HCT116 (cell line): ENCODE measurements around the gene SERPINB12. TPM values are rescaled to one million over a fixed set of nuclear protein-coding genes. Genes with fewer than 3 reads are reported as not detected.

Experiments
- ATAC-seq: fragments of 200-7000 bp; cut with Tn5 transposase; 2 replicates; pipeline ENCODE4 v1.9.1; 2020; ENCODE audit warnings: mild to moderate bottlenecking, moderate library complexity
- BruUV-seq: library from RNA; stranded (reverse); fragments of 400-500 nt; replicated peaks from 2 replicates; lab custom pipeline; 2021; lab: Mats Ljungman, UMichigan
- CTCF ChIA-PET: fragments of 300-600 bp; sonication (Branson Sonifier 250); formaldehyde crosslinking; loops from one replicate; lab custom pipeline; 2021; ENCODE audit warnings: antibody characterized with exemption; lab: Charles Lee
- POLR2A ChIA-PET: fragments of 300-600, 350-600 bp; sonication (Branson Sonifier 250); formaldehyde crosslinking; loops from one replicate; lab custom pipeline; 2021; ENCODE audit warnings: antibody characterized with exemption; lab: Charles Lee
- RAD21 ChIA-PET, 2 experiments: fragments of 300-600 bp; sonication (Branson Sonifier 250); formaldehyde crosslinking; loops; one replicate each; lab custom pipeline; 2023; ENCODE audit warnings: low total read pairs in 2 of 2; ENCODE audit not compliant: uncharacterized antibody in 2 of 2, unreplicated experiment in 2 of 2, low non-redundant PET in 1 of 2; lab: Charles Lee
- DNase-seq: peaks from one replicate; pipeline ENCODE4 v3.0.0-alpha.2; 2010; ENCODE audit warnings: low read depth, low spot score
- H2AFZ ChIP-seq: fragments of 200-600 bp; shearing (Covaris generic), sonication (generic); 2 replicates; pipeline ENCODE4 v1.6.1; 2017; ENCODE audit warnings: low read depth, mixed run types, mixed read lengths, antibody characterized with exemption, low read length; ENCODE audit not compliant: poor library complexity, severe bottlenecking
- H3K27ac ChIP-seq: 2 replicates; pipeline ENCODE4 v1.5.1; 2012; ENCODE audit warnings: low read depth, low read length
- H3K27me3 ChIP-seq: fragments of 200-600 bp; sonication (generic); 2 replicates; pipeline ENCODE4 v1.6.1; 2016; ENCODE audit warnings: mixed run types, low read length, mixed read lengths; ENCODE audit not compliant: insufficient read depth
- H3K36me3 ChIP-seq, 2 experiments: fragments of 200-500 bp in 1 of 2; fragments of 200-600 bp in 1 of 2; sonication (Bioruptor generic) in 1 of 2; sonication (generic) in 1 of 2; 2 replicates each; pipeline versions ENCODE4 v1.5.1 to v1.6.1; 2014 to 2016; ENCODE audit warnings: low read length in 2 of 2, inconsistent platforms in 1 of 2, mixed read lengths in 1 of 2, mixed run types in 1 of 2; ENCODE audit not compliant: insufficient read depth in 2 of 2, control insufficient read depth in 1 of 2
- H3K4me1 ChIP-seq, 2 experiments: fragments of 200-600 bp in 1 of 2; sonication (generic) in 1 of 2; 2 replicates each; pipeline versions ENCODE4 v1.5.1 to v1.6.1; 2012 to 2017; ENCODE audit warnings: low read length in 2 of 2, inconsistent platforms in 1 of 2, mild to moderate bottlenecking in 1 of 2, mixed read lengths in 1 of 2, mixed run types in 1 of 2, moderate library complexity in 1 of 2; ENCODE audit not compliant: insufficient read depth in 2 of 2, control insufficient read depth in 1 of 2
- H3K4me2 ChIP-seq: fragments of 200-600 bp; sonication (generic); 2 replicates; pipeline ENCODE4 v1.6.1; 2017; ENCODE audit warnings: mixed run types, low read length, mixed read lengths
- H3K4me3 ChIP-seq, 2 experiments: fragments of 200-600 bp in 1 of 2; sonication (generic) in 1 of 2; replicated peaks in 1 of 2; 2 replicates each; pipeline ENCODE4 v1.5.1; 2011 to 2016; ENCODE audit warnings: low read length in 2 of 2, control low read depth in 1 of 2, low read depth in 1 of 2, mild to moderate bottlenecking in 1 of 2, mixed read lengths in 1 of 2, mixed run types in 1 of 2
- H3K79me2 ChIP-seq: fragments of 200-600 bp; sonication (generic); 2 replicates; pipeline ENCODE4 v1.6.1; 2017; ENCODE audit warnings: mild to moderate bottlenecking, mixed run types, low read length, moderate library complexity, mixed read lengths; ENCODE audit not compliant: insufficient read depth
- H3K9ac ChIP-seq: fragments of 200-600 bp; sonication (generic); 2 replicates; pipeline ENCODE4 v1.6.1; 2016; ENCODE audit warnings: low read length, mixed read lengths
- H3K9me2 ChIP-seq: fragments of 200-600 bp; sonication (generic), shearing (Covaris generic); 2 replicates; pipeline ENCODE4 v1.6.1; 2017; ENCODE audit warnings: mixed run types, mild to moderate bottlenecking, moderate library complexity; ENCODE audit not compliant: insufficient read depth
- H3K9me3 ChIP-seq, 2 experiments: fragments of 200-500 bp in 1 of 2; fragments of 200-600 bp in 1 of 2; sonication (Bioruptor generic) in 1 of 2; sonication (generic) in 1 of 2; 2 replicates each; pipeline ENCODE4 v1.6.1; 2014 to 2017; ENCODE audit warnings: low read length in 2 of 2, mixed read lengths in 2 of 2, inconsistent platforms in 1 of 2, low read depth in 1 of 2, mild to moderate bottlenecking in 1 of 2, mixed run types in 1 of 2, moderate library complexity in 1 of 2; ENCODE audit not compliant: control insufficient read depth in 1 of 2, insufficient read depth in 1 of 2
- H4K20me1 ChIP-seq: fragments of 200-600 bp; sonication (generic), shearing (Covaris generic); 2 replicates; pipeline ENCODE4 v1.6.1; 2017; ENCODE audit warnings: mixed run types, mild to moderate bottlenecking, moderate library complexity; ENCODE audit not compliant: insufficient read depth
- ATF3 ChIP-seq: IDR thresholded peaks from 2 replicates; pipeline ENCODE4 v1.6.1; 2012
- CBX3 ChIP-seq: IDR thresholded peaks from 2 replicates; pipeline ENCODE4 v1.6.1; 2012; ENCODE audit warnings: low read depth
- CTCF ChIP-seq, 3 experiments: fragments of 200-600 bp in 1 of 3; sonication (generic) in 1 of 3; IDR thresholded peaks in 2 of 3; conservative IDR thresholded peaks in 1 of 3; 2 replicates each; pipeline ENCODE4 v1.5.1; 2012 to 2017; ENCODE audit warnings: low read depth in 2 of 3, low read length in 2 of 3, antibody characterized with exemption in 1 of 3, borderline replicate concordance in 1 of 3, control low read depth in 1 of 3, mild to moderate bottlenecking in 1 of 3, mixed read lengths in 1 of 3, mixed run types in 1 of 3, moderate library complexity in 1 of 3; ENCODE audit not compliant: insufficient read depth in 1 of 3
- EZH2phosphoT487 ChIP-seq: fragments of 200-600 bp; IDR thresholded peaks from 2 replicates; pipeline ENCODE4 v1.6.1; 2018; ENCODE audit warnings: antibody characterized with exemption, borderline replicate concordance
- FOSL1 ChIP-seq: IDR thresholded peaks from 2 replicates; pipeline ENCODE4 v1.6.1; 2012; ENCODE audit warnings: low read depth
- RAD21 ChIP-seq: IDR thresholded peaks from 2 replicates; pipeline ENCODE4 v1.6.1; 2012; ENCODE audit warnings: low read depth, mild to moderate bottlenecking
- ZFX ChIP-seq: fragments of 450-650 bp; IDR thresholded peaks from 2 replicates; pipeline ENCODE4 v1.6.1; 2017
- intact Hi-C: fragments of 100-400 bp; cut with micrococcal nuclease; formaldehyde crosslinking; loops from 2 replicates; pipeline ENCODE4 v1.10.0; 2022
- total RNA-seq: library from RNA; stranded (reverse); gene quantifications from one replicate; pipeline ENCODE4 v1.2.1, GENCODE V29; 2021; ENCODE audit not compliant: unreplicated experiment

Gene SERPINB12
- total RNA-seq, 1 experiment from 2014 or later: not detected

GRCh38 chr18:63606526-63606925, 64.4 kb downstream of the SERPINB12 start:
- Histone ChIP-seq H3K79me2 (no peaks in the 10 kb centered on the region), H4K20me1 (no peaks in the 10 kb centered on the region), H2AFZ (no peak overlapping the region), H3K9ac (no peak overlapping the region), H3K4me3 (no peak overlapping the region), H3K9me3 (no peaks in the 10 kb centered on the region), H3K9me2 (no peaks in the 10 kb centered on the region), H3K4me2 (no peak overlapping the region), H3K27ac (no peak overlapping the region), H3K27me3 (no peaks in the 10 kb centered on the region), H3K4me1 (peaks cover 5 to 25% of the 10 kb centered on the region in 2 experiments; a peak in 3 of 4 replicates), H3K36me3 (no peaks in the 10 kb centered on the region)
- DNase-seq (no peak), ATAC-seq (no peak)
- intact Hi-C loops: no loop called here
- no peak for TF ChIP-seq EZH2phosphoT487
- no peak for TF ChIP-seq CTCF (IDR thresholded peaks at IDR 0.05 in 2 of 3, conservative IDR thresholded peaks at IDR 0.05 in 1 of 3; ENCODE audit: borderline replicate concordance in 1 of 3, insufficient read depth in 1 of 3, low read depth in 2 of 3, low read length in 2 of 3)
- no peak for TF ChIP-seq CBX3
- no peak for TF ChIP-seq FOSL1
- BruUV-seq: no TSS peak
- POLR2A ChIA-PET: no interaction called here
- CTCF ChIA-PET: no interaction called here
- RAD21 ChIA-PET: interaction anchor here in 1 of 2 experiments (1.2 kb wide), 1 partner anchor 330 kb away, joined by 3 read pairs; no protein-coding TSS in a partner anchor

- Histone ChIP-seq H3K9me2 (no peaks in the 10 kb centered on the region), H4K20me1 (no peaks in the 10 kb centered on the region), H3K27ac (no peak overlapping the region), H3K4me1 (no peaks in the 10 kb centered on the region), H3K79me2 (no peaks in the 10 kb centered on the region), H3K4me3 (no peak overlapping the region), H3K9ac (no peak overlapping the region), H3K9me3 (no peaks in the 10 kb centered on the region), H2AFZ (no peak overlapping the region), H3K36me3 (no peaks in the 10 kb centered on the region), H3K27me3 (no peaks in the 10 kb centered on the region), H3K4me2 (no peak overlapping the region)
- RAD21 ChIA-PET: no interaction called here
- POLR2A ChIA-PET: no interaction called here
- ATAC-seq (0 out of 2 replicates have a peak, but pooled peaks have one; percentile 52), DNase-seq (no peak)
- CTCF ChIA-PET: no interaction called here
- intact Hi-C loops: no loop called here
- TF ChIP-seq RAD21 (no peak), ZFX (no peak), ATF3 (no peak), FOSL1 (no peak)
- BruUV-seq: no TSS peak
Observed at GRCh38 chr18:63613420-63613819, 71.3 kb downstream of the SERPINB12 start.
